ENCODE data around the gene MFAP3L. TPM values are rescaled to one million over a fixed set of nuclear protein-coding genes. Genes with fewer than 3 reads are reported as not detected.
"Not testable (repeated sequence)": the region's sequence is repeated elsewhere in the genome, so short reads cannot be mapped to it uniquely, and the experiment has no call there.

The MFAP3L gene
- 4.3 and 8.7 TPM in 2 replicates for polyA plus RNA-seq (2014; cell fraction: cytosol; rRNA removed)
- 7.5 and 7.6 TPM in 2 replicates for polyA plus RNA-seq (2014; cell fraction: nucleus; rRNA removed)

DNA sequence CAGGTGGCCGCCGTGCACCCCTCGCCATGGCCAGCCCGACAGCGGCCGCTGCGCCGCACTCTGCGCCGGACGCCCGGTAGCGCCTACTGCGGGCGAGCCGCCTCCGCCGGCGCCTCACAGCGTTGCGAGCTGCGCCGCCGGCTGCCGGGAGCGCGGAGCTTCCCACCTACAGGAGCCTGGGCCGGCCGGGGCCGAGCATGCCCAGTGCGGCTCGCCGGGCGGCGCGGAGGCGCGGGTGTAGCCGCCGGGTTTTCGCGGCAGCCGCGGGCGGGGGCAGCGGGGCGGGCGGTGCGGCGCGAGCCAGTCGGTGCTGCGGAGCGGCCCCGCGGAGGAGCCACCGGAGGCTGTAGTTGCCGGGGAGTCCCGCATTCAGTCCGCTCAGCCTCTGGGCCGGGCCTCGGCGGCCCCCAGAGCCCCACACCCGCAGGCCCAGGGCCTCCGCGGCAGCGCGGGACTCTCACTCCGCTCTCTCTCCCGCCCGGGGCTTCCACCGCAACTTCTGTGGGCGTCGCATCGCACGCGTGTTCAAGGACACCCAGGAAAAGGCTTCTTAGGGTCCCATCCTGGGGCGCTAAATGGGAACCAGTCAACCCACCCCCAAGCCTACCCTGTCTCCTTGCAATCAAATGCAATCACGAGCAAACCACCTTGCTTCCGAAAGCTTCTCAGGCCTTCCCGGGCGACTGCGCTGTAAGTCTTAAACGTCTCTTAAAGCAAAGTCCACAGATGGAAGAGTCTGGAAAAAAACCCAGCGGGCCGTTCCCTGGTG, at the start of gene MFAP3L:
TSS of gene MFAP3L (minus strand) at position 143 of the 769 bp plus-strand sequence. CDS start 20,518 bp downstream, outside the sequence.
- DNase-seq (ENCODE audit: low spot score): peak; percentile 82

GRCh38 chr4:170071196-170071595, 45.0 kb upstream of the MFAP3L start:
- DNase-seq (ENCODE audit: low spot score): no peak

DNA sequence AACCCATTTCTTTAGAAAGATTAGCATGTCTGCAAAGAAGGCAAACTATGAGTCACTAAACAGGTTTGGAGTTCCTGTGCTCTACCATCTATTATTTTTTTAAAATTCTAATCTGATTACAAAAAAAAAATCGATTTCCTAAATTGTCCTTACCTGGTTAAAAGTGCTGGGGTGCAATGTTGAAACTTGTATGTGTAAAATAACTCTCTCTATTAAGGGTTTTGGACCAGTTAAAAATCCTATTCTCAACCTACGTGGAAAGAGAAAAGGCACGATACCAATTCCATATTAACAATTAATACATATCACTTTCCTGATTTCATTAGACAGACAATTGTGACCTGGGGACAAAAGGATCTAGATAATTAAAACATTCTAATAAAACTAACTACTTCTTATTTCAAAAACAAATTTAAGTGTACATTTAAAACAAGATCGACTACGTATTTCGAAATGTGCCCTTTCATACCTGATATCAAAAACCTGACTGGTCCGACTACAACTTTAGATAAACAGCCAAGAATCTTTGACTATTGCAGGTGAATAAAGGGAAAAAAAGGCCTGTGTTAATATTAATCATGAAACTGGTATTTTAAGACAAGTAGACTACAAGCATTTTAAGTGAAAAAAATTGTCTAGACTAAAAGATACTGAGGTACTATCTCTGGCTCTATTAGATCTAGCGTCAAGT, 42.4 kb upstream of the MFAP3L start:
- DNase-seq (ENCODE audit: low spot score): no peak

- DNase-seq (ENCODE audit: low spot score): no peak
Measured at GRCh38 chr4:170059421-170059820, 33.2 kb upstream of the MFAP3L start.

DNA sequence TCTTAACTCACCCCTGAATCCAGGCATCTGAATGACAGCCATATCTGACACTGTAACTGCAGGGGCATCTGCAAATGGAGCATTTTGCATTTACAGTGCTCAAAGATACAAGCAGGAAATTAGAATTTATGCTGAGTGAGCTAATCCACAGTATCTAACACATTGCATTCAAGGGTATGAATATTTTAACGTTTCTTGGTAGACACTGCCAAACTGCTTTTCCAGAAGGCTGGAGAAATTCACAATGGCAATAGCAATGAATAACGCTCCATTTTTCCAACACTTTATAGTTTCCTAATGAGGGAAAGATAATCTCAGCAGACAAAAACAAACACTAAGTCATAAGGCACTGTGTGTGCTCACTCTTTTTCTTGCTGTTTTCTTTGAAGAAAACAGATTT, 32.6 kb upstream of the MFAP3L start:
- no peak for DNase-seq (ENCODE audit: low spot score)

- no peak for DNase-seq (ENCODE audit: low spot score)
Measured at GRCh38 chr4:170057866-170058265, 31.7 kb upstream of the MFAP3L start.

DNA sequence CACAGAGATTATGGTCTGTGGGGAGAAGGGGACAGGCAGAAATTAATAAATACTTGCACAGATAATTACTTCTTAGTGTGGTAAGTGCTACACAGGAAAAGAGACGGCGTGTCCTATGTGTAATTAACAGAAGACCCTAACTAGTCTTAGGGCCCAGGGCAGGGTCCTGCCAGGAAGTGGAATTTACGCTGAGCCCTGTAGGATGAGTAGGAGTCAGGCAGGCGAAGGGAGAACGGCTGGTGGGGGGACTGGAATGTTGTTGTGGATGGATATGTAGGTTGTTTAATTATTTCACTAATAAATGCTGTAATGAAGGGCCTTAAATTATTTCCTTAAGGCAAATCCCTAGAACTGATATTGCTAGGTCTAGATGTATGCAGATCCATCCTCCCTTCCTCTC, 26.7 kb upstream of the MFAP3L start:
- no peak for DNase-seq (ENCODE audit: low spot score)

DNA sequence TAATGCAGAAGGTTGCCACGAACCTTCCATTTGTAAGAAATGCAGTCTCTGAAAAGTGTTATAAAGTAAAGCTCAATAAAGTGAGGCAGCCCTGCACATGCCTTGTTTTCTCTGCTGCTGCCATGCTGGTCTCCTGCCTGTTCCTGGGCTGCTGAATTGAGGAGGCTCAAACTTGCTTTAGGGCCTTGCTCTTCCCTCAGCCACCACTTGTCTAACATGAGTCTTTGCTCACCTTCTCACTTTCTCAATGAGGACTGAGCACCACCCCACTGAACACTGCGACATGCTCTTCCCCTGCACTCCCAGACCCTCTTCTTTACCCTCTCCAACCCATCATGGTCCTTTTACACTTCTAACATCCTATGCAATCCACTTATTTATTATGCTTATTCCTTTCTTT, 25.2 kb upstream of the MFAP3L start:
- DNase-seq (ENCODE audit: low spot score): no peak

GRCh38 chr4:170049766-170050165, 23.6 kb upstream of the MFAP3L start:
- no peak for DNase-seq (ENCODE audit: low spot score)

DNA sequence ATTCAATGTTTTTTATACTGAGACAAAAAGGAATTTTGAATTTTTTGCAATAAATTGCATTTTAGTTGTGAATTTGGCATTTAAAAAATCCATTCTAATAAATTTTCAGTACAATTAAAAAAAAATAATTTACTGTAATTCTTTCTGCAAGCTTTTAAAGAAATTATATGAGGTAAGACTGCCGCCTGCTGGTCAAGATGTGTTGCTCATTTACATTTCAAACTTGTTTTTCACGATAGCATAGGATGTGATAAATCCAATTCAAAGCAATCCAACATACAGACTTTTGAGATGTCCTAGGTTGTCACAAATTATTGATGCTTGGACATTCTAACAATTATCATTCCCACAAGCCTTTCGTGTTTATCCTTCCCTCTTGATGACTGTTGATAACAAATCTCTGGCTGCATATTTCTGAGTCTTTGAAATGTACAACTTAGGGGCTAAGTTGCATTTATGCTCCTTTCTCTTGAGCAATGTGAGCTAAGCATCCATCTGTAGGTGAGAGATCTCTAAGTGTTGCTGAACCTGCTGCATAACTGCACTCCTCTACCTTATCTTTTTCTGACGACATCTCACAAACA, 21.7 kb upstream of the MFAP3L start:
- peak; percentile 67 for DNase-seq (ENCODE audit: low spot score)

- DNase-seq (ENCODE audit: low spot score): not testable (repeated sequence)
Measured at GRCh38 chr4:170046156-170046555, 20.0 kb upstream of the MFAP3L start.

DNA sequence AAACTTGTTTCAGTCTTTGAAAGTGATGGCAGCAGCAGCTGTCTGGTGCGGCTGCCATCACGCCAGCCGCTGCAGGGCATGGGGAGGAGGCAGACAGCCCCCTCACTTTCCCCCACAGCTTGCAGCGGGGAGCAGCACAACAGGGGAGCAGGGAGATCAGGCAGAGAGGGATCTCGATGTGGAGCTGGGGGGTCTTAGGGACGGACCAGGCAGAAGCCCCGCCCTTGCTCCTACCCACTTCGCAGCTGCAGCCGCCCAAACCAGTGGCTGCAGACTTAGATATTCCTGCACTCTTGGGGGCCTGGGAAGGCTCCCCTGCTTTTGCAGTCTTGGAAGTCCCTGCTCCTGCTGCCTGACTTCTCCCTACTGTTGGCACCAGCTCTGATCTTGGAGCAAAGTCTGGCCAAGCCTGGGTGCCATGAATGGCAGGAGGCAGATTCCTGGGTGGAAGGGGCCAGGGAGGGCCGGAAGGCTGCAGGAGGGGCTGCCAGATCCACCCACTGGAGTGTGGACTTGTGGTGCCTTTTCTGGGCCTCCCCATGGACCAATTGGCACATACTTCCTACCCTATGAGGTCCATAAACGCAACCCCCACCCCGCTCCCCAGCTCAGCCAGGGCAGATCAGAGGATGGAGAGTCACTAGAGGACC, 14.0 kb upstream of the MFAP3L start:
- DNase-seq (ENCODE audit: low spot score): no peak

DNA sequence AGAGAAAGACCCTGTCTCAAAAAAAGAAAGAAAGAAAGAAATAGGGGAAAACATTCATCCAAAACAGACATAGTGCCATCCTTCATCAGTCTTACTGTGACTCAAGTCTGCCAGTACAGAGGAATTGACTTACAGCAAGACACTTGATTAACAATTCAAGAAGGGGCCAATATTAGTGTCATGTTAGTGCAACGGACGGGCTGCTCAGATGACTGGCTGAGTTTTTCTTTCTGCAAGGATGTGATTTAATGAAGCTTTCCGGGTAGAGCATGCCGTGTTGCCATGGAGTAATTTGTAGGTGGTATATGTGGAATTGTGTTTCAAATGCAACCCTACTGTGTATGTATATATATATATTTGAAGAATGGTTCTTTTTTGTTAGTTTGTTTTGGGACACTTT, 12.6 kb upstream of the MFAP3L start:
- DNase-seq (ENCODE audit: low spot score): no peak

DNA sequence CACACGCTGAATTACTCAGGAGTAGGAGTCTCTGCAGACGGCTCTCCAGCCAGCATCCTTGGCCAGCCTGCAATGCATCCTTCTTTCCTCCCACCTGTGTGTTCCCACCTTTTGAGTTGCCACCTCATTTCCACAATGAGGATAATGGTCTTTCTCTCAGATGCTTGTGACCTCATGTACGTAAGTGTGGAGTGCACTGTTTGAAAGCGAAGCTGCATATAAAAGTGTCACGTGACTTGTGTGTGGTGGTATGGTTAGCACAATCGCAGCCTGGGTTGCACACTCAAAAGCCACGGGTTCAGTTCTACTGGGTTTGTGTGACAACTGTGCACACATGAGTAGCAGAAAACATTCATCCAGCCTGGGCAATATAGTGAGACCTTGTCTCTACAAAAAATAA, 12.0 kb upstream of the MFAP3L start:
- DNase-seq (ENCODE audit: low spot score): no peak

- no peak for DNase-seq (ENCODE audit: low spot score)
Measured at GRCh38 chr4:170037481-170037880, 11.3 kb upstream of the MFAP3L start.

DNA sequence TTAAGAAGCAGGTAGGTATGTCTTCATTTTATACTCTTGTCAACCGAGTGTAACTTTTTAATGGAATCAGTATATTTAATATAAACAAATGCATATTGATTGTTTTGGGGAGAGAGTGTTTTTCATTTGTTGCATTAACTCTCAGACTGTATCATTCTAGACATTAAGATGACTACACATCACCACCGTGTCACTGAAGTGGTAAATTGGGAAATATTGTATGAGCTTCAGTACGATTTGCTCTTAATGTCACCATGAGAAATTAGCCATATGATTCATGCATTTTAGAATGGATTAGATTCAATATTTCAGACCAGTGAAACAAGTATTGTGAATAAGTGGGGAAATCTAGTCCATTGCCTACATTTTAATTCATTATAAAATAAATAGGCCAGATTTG, 9.7 kb upstream of the MFAP3L start:
- no peak for DNase-seq (ENCODE audit: low spot score)

DNA sequence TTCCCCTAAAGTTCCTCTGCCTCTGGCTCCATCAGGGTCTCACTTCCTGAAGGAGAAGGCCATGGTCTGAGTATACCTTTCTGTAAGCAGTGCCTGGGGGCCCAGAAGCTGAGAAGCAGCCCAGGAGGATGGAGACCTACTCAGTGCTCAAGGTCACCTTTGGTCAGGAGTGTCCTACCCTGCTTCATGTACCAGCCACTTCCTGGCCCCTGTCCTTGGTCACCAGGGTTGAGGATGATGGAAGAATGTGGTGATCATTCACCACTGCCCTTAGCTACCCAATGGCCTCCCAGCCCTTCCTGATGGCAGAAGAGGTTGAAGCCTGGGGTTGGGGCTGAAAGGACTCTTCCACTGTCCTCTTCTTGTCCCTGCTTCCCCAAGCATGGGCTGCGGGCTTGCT, 9.0 kb upstream of the MFAP3L start:
- no peak for DNase-seq (ENCODE audit: low spot score)

- peak; percentile 25 for DNase-seq (ENCODE audit: low spot score)
Measured at GRCh38 chr4:170033999-170034398, 7.8 kb upstream of the MFAP3L start.

- DNase-seq (ENCODE audit: low spot score): no peak
Measured at GRCh38 chr4:170030121-170030520, 3.9 kb upstream of the MFAP3L start.

DNA sequence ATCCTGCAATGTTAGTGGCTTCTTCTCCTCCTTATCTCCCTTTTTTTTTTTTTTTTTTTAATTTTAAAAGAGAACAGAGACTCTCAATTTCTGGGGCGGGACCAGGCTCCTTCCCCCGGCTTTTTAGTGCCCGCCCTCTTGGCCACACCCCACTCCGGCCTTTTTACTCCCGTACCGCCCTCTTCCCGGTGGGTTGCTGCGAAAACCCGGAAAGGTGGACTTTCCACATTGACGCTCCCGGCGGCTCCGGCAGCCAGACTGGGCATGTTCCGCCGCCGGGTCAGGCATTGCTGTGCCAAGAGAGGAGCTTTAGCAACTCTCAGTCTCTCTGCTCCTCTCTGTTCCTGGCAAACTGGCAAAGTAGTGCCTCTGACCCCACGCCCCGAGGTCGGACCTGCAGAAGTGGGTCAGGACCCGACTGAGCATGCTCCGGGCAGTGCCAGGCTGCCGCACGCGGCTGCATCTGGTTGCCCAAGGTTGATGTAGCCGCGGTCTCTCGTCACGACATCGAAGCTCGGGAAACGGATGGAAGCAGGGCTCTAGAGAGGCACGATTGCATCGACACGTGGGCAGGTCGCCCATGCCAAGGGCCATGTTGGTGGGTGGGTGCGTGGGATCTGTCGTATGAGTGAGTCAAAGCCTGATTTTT, 1.1 kb upstream of the MFAP3L start:
- DNase-seq (ENCODE audit: low spot score): peak; percentile 92

DNA sequence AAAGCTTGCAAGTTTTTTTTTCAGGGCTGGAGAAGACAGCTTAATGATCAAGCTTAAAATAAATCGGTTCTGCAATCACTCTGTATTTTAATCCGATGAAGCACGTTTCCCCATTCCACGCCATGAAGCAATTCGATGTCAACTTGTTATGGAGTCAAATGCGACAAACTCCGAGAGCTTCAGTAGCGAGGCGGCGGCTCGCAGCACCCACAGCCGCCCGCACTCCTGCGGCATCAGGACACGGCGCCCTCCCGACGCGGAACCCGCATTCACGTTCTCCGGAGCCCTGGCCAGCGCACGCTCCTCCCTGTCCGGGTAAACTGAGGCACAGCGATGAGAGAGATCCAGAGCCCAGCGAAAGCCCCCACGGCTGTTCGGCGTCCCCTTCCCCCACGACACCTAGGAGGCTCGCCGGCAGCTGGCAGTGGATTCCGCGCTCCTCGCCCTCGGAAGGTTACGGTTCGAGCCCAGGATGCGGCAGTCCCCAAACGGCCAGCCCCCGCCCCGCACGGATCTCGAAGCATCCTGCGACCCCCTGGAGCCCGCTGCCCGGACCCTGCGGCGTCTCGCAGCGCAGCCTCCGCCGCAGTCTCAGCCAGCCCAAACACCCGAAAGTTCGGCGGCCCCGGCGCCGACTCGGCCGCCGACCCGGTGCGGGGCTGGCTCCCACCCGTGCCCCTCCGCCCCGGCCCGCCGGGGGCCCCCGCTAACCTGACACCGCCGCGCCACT, 507 bp downstream of the MFAP3L start:
- DNase-seq (ENCODE audit: low spot score): peak; percentile 42

Data from SK-N-DZ (cell line).